ENCODE results near the gene PNPLA8.

Gene PNPLA8

GRCh38 chr7:108440613-108441012 lies 85.3 kb downstream of the PNPLA8 start:
- DNase-seq, result no peak

GRCh38 chr7:108436906-108437305 lies 89.0 kb downstream of the PNPLA8 start:
- no peak for DNase-seq

GRCh38 chr7:108434010-108434409 lies 91.9 kb downstream of the PNPLA8 start:
- no peak for DNase-seq

GRCh38 chr7:108431099-108431498 lies 94.8 kb downstream of the PNPLA8 start:
- DNase-seq, result no peak

- DNase-seq, result no peak
Measured at GRCh38 chr7:108430664-108431063, 95.3 kb downstream of the PNPLA8 start.

- no peak for DNase-seq
Measured at GRCh38 chr7:108427766-108428165, 98.2 kb downstream of the PNPLA8 start.

GRCh38 chr7:108425714-108426275 lies 100.1 kb downstream of the PNPLA8 start:
- no peak for DNase-seq

GRCh38 chr7:108424013-108424412 lies 101.9 kb downstream of the PNPLA8 start:
- DNase-seq, result no peak

- DNase-seq, result no peak
Measured at GRCh38 chr7:108423089-108423989, 102.6 kb downstream of the PNPLA8 start.

GRCh38 chr7:108421720-108422331 lies 104.1 kb downstream of the PNPLA8 start:
- DNase-seq, result no peak

Measured in NCI-H446 treated with DMSO at 0.1 percent for 48 hours (cell line).